ENCODE measurements around the gene SPA17. TPM values are rescaled to one million over a fixed set of nuclear protein-coding genes. Genes with fewer than 3 reads are reported as not detected.

SPA17 gene
- polyA plus RNA-seq, 1 donor from 2014 or later, result 19.1 TPM

DNA sequence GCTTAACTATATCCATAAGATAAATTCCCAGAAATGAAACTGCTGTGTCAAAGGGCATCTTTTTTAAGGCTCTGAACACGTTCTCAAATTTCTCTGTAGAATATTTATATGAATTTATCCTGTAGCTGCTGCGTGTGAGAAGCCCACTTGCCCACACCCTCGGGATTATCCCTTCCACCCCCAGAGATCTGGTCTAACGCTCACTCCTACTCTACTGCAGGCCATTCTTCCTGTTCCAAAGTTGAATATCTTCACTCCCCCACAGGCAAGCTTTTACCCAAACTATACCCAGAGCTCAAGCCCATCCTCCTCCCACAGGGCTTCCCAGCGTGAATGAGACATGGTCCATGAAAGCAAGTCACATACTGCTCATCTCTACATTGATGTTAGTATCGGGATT, 25.1 kb upstream of the SPA17 start:
- Histone ChIP-seq H4K20me1 (ENCODE audit: insufficient read depth) (no peaks in the 10 kb centered on the region), H2AFZ (ENCODE audit: low read depth, low read length) (no peak overlapping the region), H3F3A (ENCODE audit: insufficient read depth, low read length, poor library complexity, severe bottlenecking) (no peaks in the 10 kb centered on the region), H3K9me2 (ENCODE audit: insufficient read depth, low read length) (no peaks in the 10 kb centered on the region), H3K27ac (ENCODE audit: low read length) (no peak overlapping the region), H3K79me2 (replicated peaks; ENCODE audit: insufficient read depth, low read length) (no peaks in the 10 kb centered on the region), H3K27me3 (ENCODE audit: insufficient read depth, low read depth, low read length) (no peaks in the 10 kb centered on the region), H3K36me3 (ENCODE audit: insufficient read depth, low read length) (no peaks in the 10 kb centered on the region), H3K9ac (ENCODE audit: low read length) (no peak overlapping the region), H3K4me3 (ENCODE audit: low read length) (no peak overlapping the region), H3K4me2 (ENCODE audit: low read length) (no peak overlapping the region), H3K9me3 (ENCODE audit: low read length) (no peaks in the 10 kb centered on the region)
- TF ChIP-seq TAF1 (IDR thresholded peaks at IDR 0.05; ENCODE audit: low read depth) (no peak), MXI1 (conservative IDR thresholded peaks at IDR 0.05; ENCODE audit: poor library complexity, severe bottlenecking) (no peak), RAD21 (conservative IDR thresholded peaks at IDR 0.05) (no peak), SMC3 (conservative IDR thresholded peaks at IDR 0.05; ENCODE audit: poor library complexity) (no peak), POLR2AphosphoS5 (IDR thresholded peaks at IDR 0.05) (no peak), EZH2 (IDR thresholded peaks at IDR 0.05; ENCODE audit: borderline replicate concordance, insufficient read depth, low read length, poor library complexity, severe bottlenecking) (no peak), EP300 (conservative IDR thresholded peaks at IDR 0.05; ENCODE audit: poor library complexity, severe bottlenecking) (no peak)
- TF ChIP-seq, protein P1, sequence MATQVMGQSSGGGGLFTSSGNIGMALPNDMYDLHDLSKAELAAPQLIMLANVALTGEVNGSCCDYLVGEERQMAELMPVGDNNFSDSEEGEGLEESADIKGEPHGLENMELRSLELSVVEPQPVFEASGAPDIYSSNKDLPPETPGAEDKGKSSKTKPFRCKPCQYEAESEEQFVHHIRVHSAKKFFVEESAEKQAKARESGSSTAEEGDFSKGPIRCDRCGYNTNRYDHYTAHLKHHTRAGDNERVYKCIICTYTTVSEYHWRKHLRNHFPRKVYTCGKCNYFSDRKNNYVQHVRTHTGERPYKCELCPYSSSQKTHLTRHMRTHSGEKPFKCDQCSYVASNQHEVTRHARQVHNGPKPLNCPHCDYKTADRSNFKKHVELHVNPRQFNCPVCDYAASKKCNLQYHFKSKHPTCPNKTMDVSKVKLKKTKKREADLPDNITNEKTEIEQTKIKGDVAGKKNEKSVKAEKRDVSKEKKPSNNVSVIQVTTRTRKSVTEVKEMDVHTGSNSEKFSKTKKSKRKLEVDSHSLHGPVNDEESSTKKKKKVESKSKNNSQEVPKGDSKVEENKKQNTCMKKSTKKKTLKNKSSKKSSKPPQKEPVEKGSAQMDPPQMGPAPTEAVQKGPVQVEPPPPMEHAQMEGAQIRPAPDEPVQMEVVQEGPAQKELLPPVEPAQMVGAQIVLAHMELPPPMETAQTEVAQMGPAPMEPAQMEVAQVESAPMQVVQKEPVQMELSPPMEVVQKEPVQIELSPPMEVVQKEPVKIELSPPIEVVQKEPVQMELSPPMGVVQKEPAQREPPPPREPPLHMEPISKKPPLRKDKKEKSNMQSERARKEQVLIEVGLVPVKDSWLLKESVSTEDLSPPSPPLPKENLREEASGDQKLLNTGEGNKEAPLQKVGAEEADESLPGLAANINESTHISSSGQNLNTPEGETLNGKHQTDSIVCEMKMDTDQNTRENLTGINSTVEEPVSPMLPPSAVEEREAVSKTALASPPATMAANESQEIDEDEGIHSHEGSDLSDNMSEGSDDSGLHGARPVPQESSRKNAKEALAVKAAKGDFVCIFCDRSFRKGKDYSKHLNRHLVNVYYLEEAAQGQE (IDR thresholded peaks at IDR 0.05; ENCODE audit: borderline replicate concordance), result no peak
- TF ChIP-seq, protein P2, sequence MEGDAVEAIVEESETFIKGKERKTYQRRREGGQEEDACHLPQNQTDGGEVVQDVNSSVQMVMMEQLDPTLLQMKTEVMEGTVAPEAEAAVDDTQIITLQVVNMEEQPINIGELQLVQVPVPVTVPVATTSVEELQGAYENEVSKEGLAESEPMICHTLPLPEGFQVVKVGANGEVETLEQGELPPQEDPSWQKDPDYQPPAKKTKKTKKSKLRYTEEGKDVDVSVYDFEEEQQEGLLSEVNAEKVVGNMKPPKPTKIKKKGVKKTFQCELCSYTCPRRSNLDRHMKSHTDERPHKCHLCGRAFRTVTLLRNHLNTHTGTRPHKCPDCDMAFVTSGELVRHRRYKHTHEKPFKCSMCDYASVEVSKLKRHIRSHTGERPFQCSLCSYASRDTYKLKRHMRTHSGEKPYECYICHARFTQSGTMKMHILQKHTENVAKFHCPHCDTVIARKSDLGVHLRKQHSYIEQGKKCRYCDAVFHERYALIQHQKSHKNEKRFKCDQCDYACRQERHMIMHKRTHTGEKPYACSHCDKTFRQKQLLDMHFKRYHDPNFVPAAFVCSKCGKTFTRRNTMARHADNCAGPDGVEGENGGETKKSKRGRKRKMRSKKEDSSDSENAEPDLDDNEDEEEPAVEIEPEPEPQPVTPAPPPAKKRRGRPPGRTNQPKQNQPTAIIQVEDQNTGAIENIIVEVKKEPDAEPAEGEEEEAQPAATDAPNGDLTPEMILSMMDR (IDR thresholded peaks at IDR 0.05; ENCODE audit: poor library complexity, severe bottlenecking), result no peak

DNA sequence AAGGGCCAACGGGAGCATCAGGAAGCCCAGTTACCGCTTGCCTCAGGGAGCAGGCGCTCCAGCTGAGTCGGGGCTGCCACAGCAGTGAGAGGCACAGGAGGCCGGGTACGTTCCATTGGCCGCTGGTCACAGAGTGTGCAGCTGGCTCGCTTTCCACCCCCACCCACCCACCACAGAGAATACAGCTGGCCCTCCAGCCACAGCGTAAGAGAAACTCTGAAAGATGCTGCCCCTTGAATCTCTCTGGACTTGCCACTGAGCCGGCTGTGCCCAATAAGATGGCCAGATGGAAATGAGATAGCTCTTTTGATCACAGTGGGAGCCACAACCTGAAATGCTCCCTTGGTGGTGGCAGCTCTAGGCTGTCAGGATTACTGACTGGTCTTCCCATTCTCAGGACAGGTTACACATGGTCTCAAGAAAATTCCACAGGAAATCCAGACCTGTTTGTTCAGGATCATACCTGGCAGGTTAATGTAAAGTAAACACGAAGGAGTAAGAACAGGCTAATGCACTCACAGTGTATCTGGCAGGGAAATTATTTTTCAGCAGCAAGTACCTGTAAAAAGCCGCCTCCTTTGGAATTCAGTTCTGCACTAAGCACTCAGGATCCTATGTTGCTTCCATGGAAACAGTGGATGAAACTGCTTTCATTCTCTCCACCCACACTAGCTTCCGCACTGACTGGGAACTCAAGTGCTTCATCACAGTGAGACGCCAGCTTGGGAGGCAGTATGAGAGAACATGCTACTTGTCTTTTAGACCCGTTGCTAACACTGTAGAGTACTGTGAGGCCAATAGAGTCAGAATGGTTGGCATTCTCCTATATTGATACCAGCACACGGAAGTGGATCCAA, 16.7 kb upstream of the SPA17 start:
- no peaks in the 10 kb centered on the region for H3K9me3 ChIP-seq (ENCODE audit: low read length)

More for the DNA sequence above, 16.7 kb upstream of the SPA17 start:
- no peaks in the 10 kb centered on the region for H4K20me1 ChIP-seq (ENCODE audit: insufficient read depth)
- TF ChIP-seq POLR2AphosphoS5 (IDR thresholded peaks at IDR 0.05) (peak; percentile 76), EP300 (conservative IDR thresholded peaks at IDR 0.05; ENCODE audit: poor library complexity, severe bottlenecking) (peak; percentile 68), MXI1 (conservative IDR thresholded peaks at IDR 0.05; ENCODE audit: poor library complexity, severe bottlenecking) (peak; percentile 44), TAF1 (IDR thresholded peaks at IDR 0.05; ENCODE audit: low read depth) (peak; percentile 47), SMC3 (conservative IDR thresholded peaks at IDR 0.05; ENCODE audit: poor library complexity) (peak; percentile 57), EZH2 (IDR thresholded peaks at IDR 0.05; ENCODE audit: borderline replicate concordance, insufficient read depth, low read length, poor library complexity, severe bottlenecking) (no peak), RAD21 (conservative IDR thresholded peaks at IDR 0.05) (peak; percentile 38)
- TF ChIP-seq, protein P2 (IDR thresholded peaks at IDR 0.05; ENCODE audit: poor library complexity, severe bottlenecking), result peak; percentile 16
- TF ChIP-seq, protein P1 (IDR thresholded peaks at IDR 0.05; ENCODE audit: borderline replicate concordance), result peak; percentile 97
- H3K9me2 ChIP-seq (ENCODE audit: insufficient read depth, low read length), result no peaks in the 10 kb centered on the region
- H3K9ac ChIP-seq (ENCODE audit: low read length), result peak overlapping the region; percentile 73
- no peaks in the 10 kb centered on the region for H3K36me3 ChIP-seq (ENCODE audit: insufficient read depth, low read length)
- H2AFZ ChIP-seq (ENCODE audit: low read depth, low read length), result peak overlapping the region; percentile 67
- H3K4me2 ChIP-seq (ENCODE audit: low read length), result peak overlapping the region; percentile 56
- no peaks in the 10 kb centered on the region for H3K79me2 ChIP-seq (replicated peaks; ENCODE audit: insufficient read depth, low read length)
- no peaks in the 10 kb centered on the region for H3K27me3 ChIP-seq (ENCODE audit: insufficient read depth, low read depth, low read length)
- peak overlapping the region; percentile 61 for H3K4me3 ChIP-seq (ENCODE audit: low read length)
- peak overlapping the region; percentile 97 for H3K27ac ChIP-seq (ENCODE audit: low read length)
- peaks cover 12% of the 10 kb centered on the region for H3F3A ChIP-seq (ENCODE audit: insufficient read depth, low read length, poor library complexity, severe bottlenecking)
